RWPE2 (cell line): Measurements from ENCODE around the gene GPHN.
"Not testable (repeated sequence)": the region's sequence is repeated elsewhere in the genome, so short reads cannot be mapped to it uniquely, and the experiment has no call there.

Experiments
- ATAC-seq: fragments of 200-7000 bp; cut with Tn5 transposase; 3 replicates; pipeline ENCODE4 v1.9.1; 2021; ENCODE audit warnings: low read depth
- DNase-seq: peaks from one replicate; pipeline ENCODE4 v3.0.0-alpha.2; 2020; ENCODE audit warnings: low spot score
- H3K27ac ChIP-seq: fragments of 450-650 bp; 2 replicates; pipeline ENCODE4 v1.5.1; 2017; ENCODE audit warnings: mild to moderate bottlenecking; ENCODE audit not compliant: poor library complexity, severe bottlenecking
- H3K27me3 ChIP-seq: fragments of 250-450 bp; sonication (Bioruptor Pico); 2 replicates; pipeline ENCODE4 v1.5.1; 2021; ENCODE audit warnings: mild to moderate bottlenecking, moderate library complexity; ENCODE audit not compliant: insufficient read depth, poor library complexity, severe bottlenecking
- H3K36me3 ChIP-seq: fragments of 250-450 bp; sonication (Bioruptor Pico); 2 replicates; pipeline ENCODE4 v1.5.1; 2020; ENCODE audit warnings: low read depth, mild to moderate bottlenecking, moderate library complexity
- H3K4me1 ChIP-seq: fragments of 250-450 bp; sonication (Bioruptor Pico); 2 replicates; pipeline ENCODE4 v1.5.1; 2021; ENCODE audit warnings: mild to moderate bottlenecking, moderate library complexity; ENCODE audit not compliant: insufficient read depth, poor library complexity, severe bottlenecking
- H3K4me3 ChIP-seq: fragments of 250-450 bp; sonication (Bioruptor Pico); 2 replicates; pipeline ENCODE4 v1.5.1; 2021; ENCODE audit warnings: mild to moderate bottlenecking, moderate library complexity; ENCODE audit not compliant: severe bottlenecking
- H3K9me3 ChIP-seq: fragments of 250-450 bp; sonication (Bioruptor Pico); 2 replicates; pipeline ENCODE4 v1.5.1; 2021; ENCODE audit warnings: mild to moderate bottlenecking, moderate library complexity; ENCODE audit not compliant: severe bottlenecking
- TF ChIP-seq, protein P1 (sequence below): fragments of 450-650 bp; IDR thresholded peaks from one replicate; pipeline ENCODE4 v1.5.1; 2017; ENCODE audit warnings: mild to moderate bottlenecking, moderate library complexity; ENCODE audit not compliant: poor library complexity, severe bottlenecking

Gene GPHN

DNA sequence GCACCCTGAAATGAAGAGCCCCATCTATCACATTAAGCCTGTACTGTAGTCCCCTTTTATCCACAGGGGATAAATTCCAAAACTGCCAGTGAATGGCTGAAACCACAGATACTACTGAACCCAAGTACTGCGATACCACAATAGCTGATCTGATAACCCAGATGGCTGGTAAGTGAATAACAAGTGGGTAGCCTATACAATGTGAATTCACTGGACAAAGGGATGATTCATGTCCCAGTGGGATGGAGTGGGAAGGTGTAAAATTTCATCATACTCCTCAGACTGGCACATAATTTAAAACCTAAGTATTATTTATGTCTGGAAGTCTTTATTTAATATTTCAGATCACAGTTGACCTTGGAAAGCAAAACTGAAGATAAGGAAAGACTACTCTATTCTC lies 201.3 kb downstream of the GPHN start:
- H3K27ac ChIP-seq = no peak overlapping the region
- TF ChIP-seq, protein P1, sequence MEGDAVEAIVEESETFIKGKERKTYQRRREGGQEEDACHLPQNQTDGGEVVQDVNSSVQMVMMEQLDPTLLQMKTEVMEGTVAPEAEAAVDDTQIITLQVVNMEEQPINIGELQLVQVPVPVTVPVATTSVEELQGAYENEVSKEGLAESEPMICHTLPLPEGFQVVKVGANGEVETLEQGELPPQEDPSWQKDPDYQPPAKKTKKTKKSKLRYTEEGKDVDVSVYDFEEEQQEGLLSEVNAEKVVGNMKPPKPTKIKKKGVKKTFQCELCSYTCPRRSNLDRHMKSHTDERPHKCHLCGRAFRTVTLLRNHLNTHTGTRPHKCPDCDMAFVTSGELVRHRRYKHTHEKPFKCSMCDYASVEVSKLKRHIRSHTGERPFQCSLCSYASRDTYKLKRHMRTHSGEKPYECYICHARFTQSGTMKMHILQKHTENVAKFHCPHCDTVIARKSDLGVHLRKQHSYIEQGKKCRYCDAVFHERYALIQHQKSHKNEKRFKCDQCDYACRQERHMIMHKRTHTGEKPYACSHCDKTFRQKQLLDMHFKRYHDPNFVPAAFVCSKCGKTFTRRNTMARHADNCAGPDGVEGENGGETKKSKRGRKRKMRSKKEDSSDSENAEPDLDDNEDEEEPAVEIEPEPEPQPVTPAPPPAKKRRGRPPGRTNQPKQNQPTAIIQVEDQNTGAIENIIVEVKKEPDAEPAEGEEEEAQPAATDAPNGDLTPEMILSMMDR = no peak

DNA sequence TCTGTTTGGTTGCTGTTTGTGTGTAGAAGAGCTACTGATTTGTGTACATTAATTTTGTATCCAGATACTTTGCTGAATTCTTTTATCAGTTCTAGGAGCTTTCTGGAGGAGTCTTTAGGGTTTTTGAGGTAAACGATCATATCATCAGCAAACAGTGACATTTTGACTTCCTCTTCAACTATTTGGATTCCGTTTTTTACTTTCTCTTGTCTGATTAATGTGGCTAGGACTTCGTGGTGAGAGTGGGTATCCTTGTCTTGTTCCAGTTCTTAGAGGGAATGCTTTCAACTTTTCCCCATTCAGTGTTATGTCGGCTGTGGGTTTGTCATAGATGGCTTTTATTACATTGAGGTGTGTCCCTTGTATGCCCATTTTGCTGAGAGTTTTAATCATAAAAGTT lies 206.3 kb downstream of the GPHN start:
- H3K27me3 ChIP-seq, ATAC-seq, H3K27ac ChIP-seq, H3K4me3 ChIP-seq, DNase-seq, H3K4me1 ChIP-seq, H3K36me3 ChIP-seq, H3K9me3 ChIP-seq: not testable (repeated sequence)

More for the DNA sequence above, 201.3 kb downstream of the GPHN start:
- no peak for DNase-seq
- peak; percentile 100 for ATAC-seq
- no peaks in the 10 kb centered on the region for H3K4me1 ChIP-seq
- no peaks in the 10 kb centered on the region for H3K27me3 ChIP-seq
- no peaks in the 10 kb centered on the region for H3K36me3 ChIP-seq
- H3K4me3 ChIP-seq = no peak overlapping the region
- H3K9me3 ChIP-seq = peaks cover 6% of the 10 kb centered on the region

DNA sequence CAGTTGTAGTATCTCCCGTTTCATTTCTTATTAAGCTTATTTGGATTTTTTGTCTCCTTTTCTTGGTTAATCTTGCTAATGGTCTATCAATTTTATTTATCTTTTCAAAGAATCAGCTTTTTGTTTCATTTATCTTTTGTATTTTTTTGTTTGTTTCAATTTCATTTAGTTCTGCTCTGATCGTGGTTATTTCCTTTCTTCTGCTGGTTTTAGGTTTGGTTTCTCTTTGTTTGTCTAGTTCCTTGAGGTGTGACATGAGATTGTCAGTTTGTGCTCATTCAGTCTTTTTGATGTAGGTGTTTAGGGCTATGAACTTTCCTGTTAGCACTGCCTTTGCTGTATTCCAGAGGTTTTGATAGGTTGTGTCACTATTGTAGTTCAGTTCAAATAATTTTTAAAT lies 207.4 kb downstream of the GPHN start:
- not testable (repeated sequence) for H3K4me3 ChIP-seq, H3K27ac ChIP-seq, H3K27me3 ChIP-seq, H3K9me3 ChIP-seq, ATAC-seq, H3K4me1 ChIP-seq, DNase-seq, H3K36me3 ChIP-seq

DNA sequence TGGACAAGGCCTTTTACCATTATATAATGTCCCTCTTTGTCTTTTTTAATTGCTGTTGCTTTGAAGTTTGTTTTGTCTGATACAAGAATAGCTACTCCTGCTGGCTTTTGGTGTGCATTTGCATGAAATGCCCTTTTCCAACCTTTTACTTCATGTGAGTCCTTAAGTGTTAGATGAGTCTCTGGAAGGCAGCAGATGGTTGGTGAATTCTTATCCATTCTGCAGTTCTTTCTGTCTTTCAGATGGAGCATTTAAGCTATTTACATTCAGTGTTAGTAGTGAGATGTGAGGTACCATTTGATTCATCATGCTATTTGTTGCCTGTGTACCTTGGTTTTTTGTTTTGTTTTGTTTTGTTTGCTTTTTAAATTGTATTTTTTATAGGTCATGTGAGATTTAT lies 208.3 kb downstream of the GPHN start:
- Histone ChIP-seq H3K4me1 (no peaks in the 10 kb centered on the region), H3K27me3 (no peaks in the 10 kb centered on the region), H3K36me3 (no peaks in the 10 kb centered on the region), H3K4me3 (no peak overlapping the region), H3K9me3 (peaks cover 6% of the 10 kb centered on the region), H3K27ac (no peak overlapping the region)
- TF ChIP-seq, protein P1 = no peak
- ATAC-seq (no peak), DNase-seq (no peak)

DNA sequence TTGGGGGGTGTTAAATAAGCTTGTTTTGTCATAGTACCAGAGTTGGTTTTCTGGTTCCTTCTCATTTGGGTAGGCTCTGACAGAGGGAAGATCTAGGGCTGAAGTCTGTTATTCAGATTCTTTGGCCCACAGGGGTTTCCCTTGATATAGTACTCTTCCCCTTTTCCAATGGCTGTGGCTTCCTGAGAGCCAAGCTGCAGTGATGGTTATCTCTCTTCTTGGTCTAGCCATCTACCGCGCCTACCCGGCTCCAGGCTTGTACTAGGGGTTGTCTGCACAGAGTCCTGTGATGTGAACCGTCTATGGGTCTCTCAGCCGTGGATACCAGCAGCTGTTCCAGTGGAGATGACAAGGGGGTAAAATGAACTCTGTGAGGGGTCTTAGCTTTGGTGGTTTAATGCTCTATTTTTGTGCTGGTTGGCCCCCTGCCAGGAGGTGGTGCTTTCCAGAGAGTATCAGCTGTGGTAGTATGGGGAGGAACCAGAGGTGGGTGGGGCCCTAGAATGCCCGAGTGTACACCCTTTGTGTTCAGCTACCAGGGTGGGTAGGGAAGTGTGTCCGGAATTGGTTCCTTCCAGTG lies 209.7 kb downstream of the GPHN start:
- Histone ChIP-seq H3K4me1 (no peaks in the 10 kb centered on the region), H3K27ac (no peak overlapping the region), H3K9me3 (peaks cover 6% of the 10 kb centered on the region), H3K27me3 (no peaks in the 10 kb centered on the region), H3K36me3 (no peaks in the 10 kb centered on the region), H3K4me3 (no peak overlapping the region)
- no peak for DNase-seq
- no peak for ATAC-seq
- TF ChIP-seq, protein P1 = no peak

DNA sequence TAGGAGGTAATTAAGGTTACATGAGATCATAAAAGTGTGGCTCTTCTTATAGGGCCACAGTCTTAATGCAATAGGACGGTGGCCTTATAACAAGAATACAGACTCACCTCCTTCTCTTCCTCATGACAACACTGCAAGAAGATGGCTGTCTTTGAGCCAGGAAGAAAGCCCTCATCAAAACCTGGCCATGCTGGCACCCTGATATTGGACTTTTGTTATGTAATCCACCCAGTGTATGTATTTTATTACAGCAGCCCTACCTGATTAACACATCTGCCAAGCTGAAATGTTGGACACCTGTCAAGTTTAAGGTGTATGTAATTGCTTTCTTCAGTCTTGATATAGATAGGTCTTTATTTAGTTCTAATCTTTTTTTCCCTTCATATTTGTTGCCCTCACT lies 217.0 kb downstream of the GPHN start:
- H3K4me3 ChIP-seq = no peak overlapping the region
- H3K9me3 ChIP-seq = peaks cover 4% of the 10 kb centered on the region
- TF ChIP-seq, protein P1 = no peak
- DNase-seq = no peak
- ATAC-seq = no peak
- H3K4me1 ChIP-seq = no peaks in the 10 kb centered on the region
- no peaks in the 10 kb centered on the region for H3K36me3 ChIP-seq
- no peaks in the 10 kb centered on the region for H3K27me3 ChIP-seq
- H3K27ac ChIP-seq = no peak overlapping the region

DNA sequence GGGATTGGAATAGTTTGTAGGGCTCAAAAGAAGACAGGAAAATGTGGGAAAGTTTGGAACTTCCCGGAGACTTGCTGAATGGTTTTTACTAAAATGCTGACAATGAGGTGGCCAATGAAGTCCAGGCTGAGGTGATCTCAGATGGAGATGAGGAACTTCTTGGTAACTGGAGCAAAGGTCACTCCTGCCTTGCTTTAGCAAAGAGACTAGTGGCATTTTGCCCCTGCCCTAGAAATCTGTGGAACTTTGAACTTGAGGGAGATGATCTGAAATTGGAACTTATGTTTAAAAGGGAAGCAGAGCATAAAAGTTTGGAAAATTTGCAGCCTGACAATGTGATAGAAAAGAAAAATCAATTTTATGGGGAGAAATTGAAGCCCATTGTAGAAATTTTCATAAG lies 223.4 kb downstream of the GPHN start:
- not testable (repeated sequence) for H3K36me3 ChIP-seq, ATAC-seq, H3K4me3 ChIP-seq, H3K4me1 ChIP-seq, H3K27me3 ChIP-seq, DNase-seq, H3K9me3 ChIP-seq, H3K27ac ChIP-seq
